Measurements from ENCODE around the gene HES3. TPM values are rescaled to one million over a fixed set of nuclear protein-coding genes. Genes with fewer than 3 reads are reported as not detected.

The HES3 gene
- total RNA-seq, 4 donors from 2014 or later, result not detected

DNA sequence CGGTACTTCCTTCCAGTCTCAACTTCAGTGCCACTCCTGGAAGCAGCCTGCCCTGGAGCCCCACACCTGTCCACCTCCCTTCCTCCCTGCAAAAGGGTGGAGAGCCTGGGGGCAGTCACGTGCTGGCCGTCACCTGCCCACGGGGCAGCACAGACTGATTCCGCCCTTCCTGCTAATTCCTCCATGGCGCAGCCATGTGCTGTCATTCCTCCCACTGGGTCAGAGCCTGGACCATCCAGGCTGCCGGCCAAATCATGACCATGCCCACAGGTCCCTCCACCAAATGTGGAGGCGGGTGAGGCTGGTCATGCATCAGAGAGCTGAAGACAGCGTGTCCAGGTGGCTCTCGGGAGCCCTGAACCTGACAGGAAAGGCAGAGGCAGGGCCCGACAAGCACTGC, 41.4 kb downstream of the HES3 start:
- no peak for DNase-seq
- Histone ChIP-seq H3K4me3 (no peak overlapping the region), H3K27ac (no peak overlapping the region), H3K4me1 (peaks cover 0 to 19% (median 0%) of the 10 kb centered on the region in 4 donors), H3K9me3 (no peaks in the 10 kb centered on the region), H3K27me3 (no peaks in the 10 kb centered on the region), H3K36me3 (peaks cover 0 to 3% (median 0%) of the 10 kb centered on the region in 3 donors)
- TF ChIP-seq, protein P1, sequence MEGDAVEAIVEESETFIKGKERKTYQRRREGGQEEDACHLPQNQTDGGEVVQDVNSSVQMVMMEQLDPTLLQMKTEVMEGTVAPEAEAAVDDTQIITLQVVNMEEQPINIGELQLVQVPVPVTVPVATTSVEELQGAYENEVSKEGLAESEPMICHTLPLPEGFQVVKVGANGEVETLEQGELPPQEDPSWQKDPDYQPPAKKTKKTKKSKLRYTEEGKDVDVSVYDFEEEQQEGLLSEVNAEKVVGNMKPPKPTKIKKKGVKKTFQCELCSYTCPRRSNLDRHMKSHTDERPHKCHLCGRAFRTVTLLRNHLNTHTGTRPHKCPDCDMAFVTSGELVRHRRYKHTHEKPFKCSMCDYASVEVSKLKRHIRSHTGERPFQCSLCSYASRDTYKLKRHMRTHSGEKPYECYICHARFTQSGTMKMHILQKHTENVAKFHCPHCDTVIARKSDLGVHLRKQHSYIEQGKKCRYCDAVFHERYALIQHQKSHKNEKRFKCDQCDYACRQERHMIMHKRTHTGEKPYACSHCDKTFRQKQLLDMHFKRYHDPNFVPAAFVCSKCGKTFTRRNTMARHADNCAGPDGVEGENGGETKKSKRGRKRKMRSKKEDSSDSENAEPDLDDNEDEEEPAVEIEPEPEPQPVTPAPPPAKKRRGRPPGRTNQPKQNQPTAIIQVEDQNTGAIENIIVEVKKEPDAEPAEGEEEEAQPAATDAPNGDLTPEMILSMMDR (IDR thresholded peaks at IDR 0.05), result no peak
- no peak for TF ChIP-seq POLR2A (IDR thresholded peaks at IDR 0.05)

DNA sequence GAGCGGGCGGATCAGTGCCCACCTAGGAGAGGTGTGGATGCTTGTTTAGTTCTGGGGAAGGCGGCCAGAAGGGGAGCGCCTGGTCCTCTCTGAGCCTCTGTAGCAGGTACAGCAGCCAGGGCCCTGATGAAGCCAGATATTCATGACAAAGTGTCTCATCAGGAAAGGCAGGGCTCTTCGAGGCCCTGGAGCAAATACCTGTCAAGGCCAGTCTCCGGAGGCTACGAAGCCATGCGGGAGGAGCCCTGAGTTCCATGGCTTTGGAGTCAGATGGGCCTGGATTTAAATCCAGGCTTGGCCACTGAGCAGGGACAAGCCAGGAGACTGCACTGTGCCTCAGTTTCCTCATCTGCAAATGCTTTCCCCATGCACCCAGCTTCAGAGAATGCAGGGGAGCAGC, 42.3 kb downstream of the HES3 start:
- peaks cover 0 to 1% (median 0%) of the 10 kb centered on the region in 3 donors for H3K36me3 ChIP-seq
- H3K4me3 ChIP-seq, result no peak overlapping the region
- H3K27ac ChIP-seq, result no peak overlapping the region
- H3K4me1 ChIP-seq, result peaks cover 0 to 16% (median 0%) of the 10 kb centered on the region in 4 donors
- no peaks in the 10 kb centered on the region for H3K9me3 ChIP-seq
- DNase-seq, result no peak
- TF ChIP-seq, protein P1 (IDR thresholded peaks at IDR 0.05), result no peak
- TF ChIP-seq POLR2A (IDR thresholded peaks at IDR 0.05), result no peak
- no peaks in the 10 kb centered on the region for H3K27me3 ChIP-seq

DNA sequence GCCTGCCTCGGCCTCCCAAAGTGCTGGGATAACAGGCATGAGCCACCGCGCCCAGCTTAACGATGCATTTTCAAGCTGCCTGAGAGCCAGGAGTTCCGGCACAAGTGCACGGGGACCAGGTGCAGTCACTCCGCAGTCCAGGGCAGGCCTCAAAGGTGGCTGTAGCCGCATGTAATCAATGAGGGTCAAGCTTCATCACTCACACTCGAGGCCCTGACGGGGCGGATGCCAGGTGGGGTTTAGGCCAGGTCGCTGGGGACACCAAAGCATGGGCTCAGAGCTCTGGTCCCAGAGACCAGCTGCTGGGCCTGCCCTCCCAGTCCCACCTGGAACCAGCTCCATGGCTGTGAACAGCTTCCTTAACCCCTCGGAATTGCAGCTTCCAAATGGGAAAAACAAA, 43.0 kb downstream of the HES3 start:
- Histone ChIP-seq H3K36me3 (peaks cover 0 to 9% (median 0%) of the 10 kb centered on the region in 3 donors), H3K9me3 (no peaks in the 10 kb centered on the region), H3K4me3 (no peak overlapping the region), H3K4me1 (peaks cover 0 to 11% (median 0%) of the 10 kb centered on the region in 4 donors), H3K27me3 (no peaks in the 10 kb centered on the region), H3K27ac (no peak overlapping the region)
- TF ChIP-seq, protein P1 (IDR thresholded peaks at IDR 0.05), result no peak
- TF ChIP-seq POLR2A (IDR thresholded peaks at IDR 0.05), result no peak
- DNase-seq, result no peak

DNA sequence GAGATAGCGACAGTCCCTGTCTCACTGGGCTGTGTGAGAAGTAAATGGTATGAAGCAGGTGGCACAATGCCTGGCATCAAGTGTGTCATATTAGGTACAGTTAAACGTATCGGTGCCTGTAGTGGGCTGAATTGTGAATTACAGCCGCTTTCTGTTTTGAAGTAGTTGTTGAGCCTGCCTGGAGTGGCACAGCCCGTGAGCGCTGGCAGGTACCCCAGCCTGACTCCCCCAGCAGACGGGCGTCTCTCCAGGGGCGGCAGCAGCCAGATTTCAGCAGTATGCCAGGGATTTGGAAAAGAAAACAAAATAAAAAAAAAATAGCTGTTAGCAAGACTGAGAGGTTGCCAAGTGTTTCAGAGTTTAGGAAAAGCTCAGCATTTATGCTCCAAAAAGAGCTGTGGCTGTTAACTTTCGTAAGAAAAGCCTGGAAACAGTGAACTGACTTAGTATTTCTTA, 43.5 kb downstream of the HES3 start:
- H3K27me3 ChIP-seq, result no peaks in the 10 kb centered on the region
- no peak for DNase-seq
- TF ChIP-seq, protein P1 (IDR thresholded peaks at IDR 0.05), result no peak
- no peak for TF ChIP-seq POLR2A (IDR thresholded peaks at IDR 0.05)
- no peak overlapping the region for H3K4me3 ChIP-seq
- peaks cover 0 to 6% (median 0%) of the 10 kb centered on the region in 4 donors for H3K4me1 ChIP-seq
- H3K9me3 ChIP-seq, result no peaks in the 10 kb centered on the region
- H3K27ac ChIP-seq, result no peak overlapping the region
- peaks cover 0 to 10% (median 0%) of the 10 kb centered on the region in 3 donors for H3K36me3 ChIP-seq

DNA sequence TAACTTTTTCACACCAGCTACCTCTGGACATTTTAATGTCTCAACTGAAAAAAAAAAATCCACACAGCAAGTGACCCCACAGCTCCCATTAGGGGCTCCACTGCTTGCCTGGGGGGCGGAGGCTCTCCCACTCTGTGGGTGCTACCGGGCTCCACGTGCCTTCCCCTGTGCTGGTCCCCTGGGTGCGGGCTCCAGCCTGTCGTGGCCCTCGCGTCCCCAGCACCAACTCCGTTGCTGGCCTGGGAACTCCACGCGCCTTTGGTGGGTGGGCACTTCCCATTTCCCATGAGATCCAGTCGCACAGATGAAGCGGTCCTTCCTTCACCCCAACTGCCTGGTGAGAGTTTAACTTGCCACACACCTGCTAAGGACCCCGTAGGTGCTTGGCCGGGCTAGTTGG, 44.0 kb downstream of the HES3 start:
- H3K4me3 ChIP-seq, result no peak overlapping the region
- H3K27me3 ChIP-seq, result no peaks in the 10 kb centered on the region
- peak overlapping the region in 1 of 4 donors; percentile 30 for H3K27ac ChIP-seq
- no peak for TF ChIP-seq POLR2A (IDR thresholded peaks at IDR 0.05)
- TF ChIP-seq, protein P1 (IDR thresholded peaks at IDR 0.05), result no peak
- DNase-seq, result no peak
- peaks cover 0 to 4% (median 0%) of the 10 kb centered on the region in 4 donors for H3K4me1 ChIP-seq
- H3K36me3 ChIP-seq, result peaks cover 0 to 10% (median 0%) of the 10 kb centered on the region in 3 donors
- no peaks in the 10 kb centered on the region for H3K9me3 ChIP-seq

DNA sequence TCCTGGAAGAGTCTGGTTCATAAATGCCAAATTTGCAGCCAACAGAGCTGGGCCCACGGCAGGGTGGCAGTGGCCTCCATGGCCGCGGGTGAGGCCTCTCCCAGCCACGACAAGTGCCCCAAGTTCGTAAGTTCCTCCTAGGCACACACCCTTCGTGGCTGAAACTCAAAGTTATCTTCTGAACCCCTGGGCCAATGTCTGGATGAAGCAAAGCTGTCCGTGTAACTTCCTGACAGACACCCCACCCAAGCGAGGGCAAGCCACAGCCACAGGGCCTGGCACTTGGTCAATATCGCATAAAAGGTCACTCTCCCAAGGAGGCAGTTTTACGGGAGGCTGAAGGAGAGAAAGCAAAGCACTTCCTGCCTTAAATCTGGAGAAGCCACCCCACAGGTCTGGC, 44.7 kb downstream of the HES3 start:
- TF ChIP-seq POLR2A (IDR thresholded peaks at IDR 0.05), result no peak
- TF ChIP-seq, protein P1 (IDR thresholded peaks at IDR 0.05), result no peak
- Histone ChIP-seq H3K27me3 (no peaks in the 10 kb centered on the region), H3K4me3 (no peak overlapping the region), H3K9me3 (no peaks in the 10 kb centered on the region), H3K4me1 (no peaks in the 10 kb centered on the region), H3K36me3 (peaks cover 0 to 11% (median 0%) of the 10 kb centered on the region in 3 donors), H3K27ac (peak overlapping the region in 1 of 4 donors; percentile 30)
- DNase-seq, result no peak

Measured in Peyer's patch (tissue), 4 donors.